Measurements from ENCODE around the gene DISP2.
A peak's percentile ranks its signal among the peaks of the same experiment; 100 is the strongest.

Gene DISP2

DNA sequence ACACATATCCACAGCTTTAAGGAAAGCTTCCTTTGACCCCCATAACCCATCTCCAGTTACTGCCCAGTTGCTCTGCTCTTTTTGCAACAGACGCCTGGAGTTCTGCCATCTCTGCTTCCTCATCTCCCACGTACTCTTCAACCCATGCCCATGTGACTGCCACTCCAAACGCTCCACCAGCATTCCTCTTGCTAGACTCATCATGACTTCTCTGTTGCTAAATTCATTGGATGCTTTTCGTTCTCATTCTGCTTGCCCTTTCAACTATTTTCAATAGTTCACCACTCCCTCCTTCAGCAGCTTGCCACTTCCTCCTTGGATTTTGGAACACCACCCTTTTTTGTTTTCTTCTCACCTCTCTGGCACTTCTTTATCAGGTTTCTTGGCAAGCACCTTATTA, 21.8 kb downstream of the DISP2 start:
- TF ChIP-seq, protein P1, sequence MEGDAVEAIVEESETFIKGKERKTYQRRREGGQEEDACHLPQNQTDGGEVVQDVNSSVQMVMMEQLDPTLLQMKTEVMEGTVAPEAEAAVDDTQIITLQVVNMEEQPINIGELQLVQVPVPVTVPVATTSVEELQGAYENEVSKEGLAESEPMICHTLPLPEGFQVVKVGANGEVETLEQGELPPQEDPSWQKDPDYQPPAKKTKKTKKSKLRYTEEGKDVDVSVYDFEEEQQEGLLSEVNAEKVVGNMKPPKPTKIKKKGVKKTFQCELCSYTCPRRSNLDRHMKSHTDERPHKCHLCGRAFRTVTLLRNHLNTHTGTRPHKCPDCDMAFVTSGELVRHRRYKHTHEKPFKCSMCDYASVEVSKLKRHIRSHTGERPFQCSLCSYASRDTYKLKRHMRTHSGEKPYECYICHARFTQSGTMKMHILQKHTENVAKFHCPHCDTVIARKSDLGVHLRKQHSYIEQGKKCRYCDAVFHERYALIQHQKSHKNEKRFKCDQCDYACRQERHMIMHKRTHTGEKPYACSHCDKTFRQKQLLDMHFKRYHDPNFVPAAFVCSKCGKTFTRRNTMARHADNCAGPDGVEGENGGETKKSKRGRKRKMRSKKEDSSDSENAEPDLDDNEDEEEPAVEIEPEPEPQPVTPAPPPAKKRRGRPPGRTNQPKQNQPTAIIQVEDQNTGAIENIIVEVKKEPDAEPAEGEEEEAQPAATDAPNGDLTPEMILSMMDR (conservative IDR thresholded peaks at IDR 0.05): no peak
- no peak overlapping the region for H3K27ac ChIP-seq

DNA sequence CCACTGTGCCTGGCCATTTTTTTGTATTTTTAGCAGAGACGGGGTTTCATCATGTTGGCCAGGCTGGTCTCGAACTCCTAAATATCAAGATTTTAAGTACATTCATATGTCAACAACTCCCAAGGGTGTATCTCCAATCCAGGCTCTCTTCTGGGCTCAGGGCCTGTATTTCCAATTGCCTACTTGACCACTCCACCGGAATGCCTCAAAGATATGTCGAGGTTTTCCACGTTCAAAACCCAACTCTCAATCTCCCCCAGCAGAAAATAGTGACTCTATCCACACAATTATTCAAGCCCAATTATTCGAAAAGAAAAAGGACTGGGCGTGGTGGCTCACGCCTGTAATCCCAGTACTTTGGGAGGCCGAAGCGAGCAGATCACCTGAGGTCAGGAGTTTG, 22.6 kb downstream of the DISP2 start:
- no peak overlapping the region for H3K27ac ChIP-seq
- TF ChIP-seq, protein P1 (conservative IDR thresholded peaks at IDR 0.05): no peak

DNA sequence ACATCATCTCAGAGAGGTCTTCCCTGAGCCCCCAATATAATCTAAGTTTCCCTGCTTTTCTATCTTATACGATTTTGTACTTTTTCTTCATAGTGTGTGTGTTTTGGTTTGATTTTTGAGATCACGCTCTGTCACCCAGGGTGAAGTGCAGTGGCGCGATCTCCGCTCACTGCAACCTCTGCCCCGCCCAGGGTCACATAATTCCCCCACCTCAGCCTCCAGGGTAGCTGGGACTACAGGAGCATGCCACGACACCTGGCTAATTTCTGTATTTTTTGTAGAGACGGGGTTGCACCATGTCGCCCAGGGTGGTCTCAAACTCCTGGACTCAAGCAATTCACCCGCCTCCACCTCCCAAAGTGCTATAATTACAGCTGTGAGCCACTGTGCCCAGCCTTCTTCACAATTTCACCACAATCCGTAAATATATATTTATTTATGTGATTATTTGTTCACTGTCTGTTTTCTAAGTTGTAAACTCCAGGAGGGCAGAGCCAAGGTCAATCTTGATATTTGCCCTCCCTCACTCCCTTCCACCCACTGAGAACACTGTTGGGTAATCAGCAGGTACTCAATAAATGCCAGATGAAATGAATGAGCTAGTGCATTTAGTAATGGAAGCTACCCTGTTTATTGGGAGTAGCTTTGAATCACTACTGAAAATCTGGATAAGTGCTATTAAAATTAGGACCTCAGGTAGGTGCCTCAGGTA, 24.0 kb downstream of the DISP2 start:
- TF ChIP-seq, protein P1 (conservative IDR thresholded peaks at IDR 0.05): no peak
- H3K27ac ChIP-seq: peak overlapping the region; percentile 82

DNA sequence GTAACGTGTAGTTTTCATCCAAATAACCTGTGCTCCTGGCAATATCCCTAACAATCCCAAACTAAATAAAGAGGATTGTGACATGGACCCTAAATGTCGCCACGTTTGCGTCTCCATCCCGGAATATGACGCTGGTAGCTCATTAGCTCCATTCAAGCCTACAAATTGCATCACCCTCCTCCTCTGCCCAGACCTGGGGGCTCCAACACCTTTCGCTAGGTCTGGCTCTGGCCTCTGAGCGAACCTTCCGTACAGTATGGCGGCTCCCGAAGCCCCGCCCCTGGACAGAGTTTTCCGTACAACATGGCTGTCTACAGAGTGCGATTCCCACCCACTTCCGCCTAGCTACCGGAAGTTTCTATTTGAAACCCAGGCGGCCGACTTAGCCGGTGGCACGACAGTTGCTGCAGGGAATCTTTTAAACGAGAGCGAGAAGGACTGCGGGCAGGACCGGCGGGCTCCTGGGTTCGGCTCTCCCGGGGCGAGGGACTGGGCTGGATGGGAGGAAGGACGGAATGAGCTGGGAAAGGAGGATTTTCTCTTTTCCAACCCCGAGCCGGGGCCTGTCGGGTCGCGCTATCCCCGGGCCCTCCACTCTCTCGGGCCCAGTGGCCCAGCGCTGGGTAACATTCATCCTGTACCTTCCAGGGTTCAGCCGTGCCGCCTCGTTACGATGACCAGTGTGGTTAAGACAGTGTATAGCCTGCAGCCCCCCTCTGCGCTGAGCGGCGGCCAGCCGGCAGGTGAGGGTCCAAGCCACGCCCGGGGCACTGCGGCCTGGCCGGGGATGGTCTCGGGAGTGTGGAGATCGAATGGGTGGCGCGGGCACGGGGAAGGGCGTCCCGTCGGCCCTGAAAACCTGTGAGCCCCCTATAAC, 24.8 kb downstream of the DISP2 start, which contains the start of gene KNSTRN:
KNSTRN (plus strand) TSS at position 142 of the 877 bp plus-strand sequence; CDS start at position 257, 115 bp downstream.
- TF ChIP-seq, protein P1 (conservative IDR thresholded peaks at IDR 0.05): no peak
- peak within 1 kb of the TSS; percentile 82 for H3K27ac ChIP-seq

DNA sequence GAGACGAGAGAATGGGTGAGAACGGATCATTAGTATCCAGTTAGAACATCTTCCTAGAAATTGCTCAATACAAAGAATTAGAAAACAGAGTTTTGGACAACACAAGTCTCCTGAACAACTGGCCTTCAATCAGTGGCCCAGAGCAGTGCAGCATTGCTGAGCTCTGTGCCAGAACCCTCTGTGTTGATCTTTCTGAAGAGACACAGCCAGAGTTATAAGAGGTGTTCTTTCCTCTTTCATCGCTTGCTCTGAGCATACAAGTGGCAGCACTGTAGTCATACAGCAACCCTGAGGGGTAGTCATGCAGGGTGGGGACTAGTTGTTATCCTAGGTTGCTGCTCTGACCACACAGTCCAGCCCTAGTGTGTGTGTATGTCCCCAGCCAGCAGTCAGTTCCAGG, 28.5 kb downstream of the DISP2 start:
- TF ChIP-seq, protein P1 (conservative IDR thresholded peaks at IDR 0.05): no peak
- peak overlapping the region; percentile 91 for H3K27ac ChIP-seq

DNA sequence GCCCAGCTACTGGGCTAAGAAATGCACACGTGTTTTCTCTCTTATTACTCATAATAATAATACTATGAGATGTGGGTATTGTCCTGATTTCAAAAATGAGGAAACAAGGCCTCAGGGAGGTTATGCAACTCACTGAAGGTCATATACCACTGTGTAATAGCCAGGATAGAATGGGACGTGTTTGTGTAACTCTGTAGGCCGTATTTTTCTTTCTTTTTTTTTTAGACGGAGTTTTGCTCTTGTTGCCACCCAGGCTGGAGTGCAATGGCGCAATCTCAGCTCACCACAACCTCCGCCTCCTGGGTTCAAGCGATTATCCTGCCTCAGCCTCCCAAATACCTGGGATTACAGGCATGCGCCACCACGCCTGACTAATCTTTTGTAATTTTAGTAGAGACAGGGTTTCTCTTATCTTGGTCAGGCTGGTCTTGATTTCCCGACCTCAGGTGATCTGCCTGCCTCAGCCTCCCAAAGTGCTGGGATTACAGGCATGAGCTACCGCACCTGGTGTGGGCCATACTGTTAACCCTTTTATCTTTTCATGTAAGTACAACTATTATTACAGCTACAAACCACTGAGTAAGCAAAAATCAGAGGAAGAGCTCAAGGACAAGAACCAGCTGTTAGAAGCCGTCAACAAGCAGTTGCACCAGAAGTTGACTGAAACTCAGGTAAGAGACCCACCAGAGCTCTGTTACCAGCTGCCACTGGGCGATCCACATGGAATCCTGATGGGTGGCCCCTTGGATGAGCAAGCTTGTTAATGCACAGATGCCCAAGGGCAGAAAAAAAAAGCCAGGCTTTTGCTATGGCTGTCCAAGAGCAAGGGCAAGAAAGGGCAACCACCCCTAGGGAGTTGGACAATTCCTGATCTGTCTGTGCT, 31.2 kb downstream of the DISP2 start:
- TF ChIP-seq, protein P1 (conservative IDR thresholded peaks at IDR 0.05): no peak
- H3K27ac ChIP-seq: peak overlapping the region; percentile 91
